Loucy (cell line): ENCODE results near the gene MAP2K3.

Experiments
- EZH2phosphoT487 ChIP-seq: fragments of 200-600 bp; IDR thresholded peaks from 2 replicates; pipeline ENCODE4 v1.6.1; 2018; ENCODE audit warnings: antibody characterized with exemption, mild to moderate bottlenecking, moderate library complexity, borderline replicate concordance
- TF ChIP-seq, protein P1 (sequence below): fragments of 200-600 bp; sonication (generic); conservative IDR thresholded peaks from 2 replicates; pipeline ENCODE4 v1.5.1; 2014; ENCODE audit warnings: mild to moderate bottlenecking, antibody characterized with exemption, low read length

DNA sequence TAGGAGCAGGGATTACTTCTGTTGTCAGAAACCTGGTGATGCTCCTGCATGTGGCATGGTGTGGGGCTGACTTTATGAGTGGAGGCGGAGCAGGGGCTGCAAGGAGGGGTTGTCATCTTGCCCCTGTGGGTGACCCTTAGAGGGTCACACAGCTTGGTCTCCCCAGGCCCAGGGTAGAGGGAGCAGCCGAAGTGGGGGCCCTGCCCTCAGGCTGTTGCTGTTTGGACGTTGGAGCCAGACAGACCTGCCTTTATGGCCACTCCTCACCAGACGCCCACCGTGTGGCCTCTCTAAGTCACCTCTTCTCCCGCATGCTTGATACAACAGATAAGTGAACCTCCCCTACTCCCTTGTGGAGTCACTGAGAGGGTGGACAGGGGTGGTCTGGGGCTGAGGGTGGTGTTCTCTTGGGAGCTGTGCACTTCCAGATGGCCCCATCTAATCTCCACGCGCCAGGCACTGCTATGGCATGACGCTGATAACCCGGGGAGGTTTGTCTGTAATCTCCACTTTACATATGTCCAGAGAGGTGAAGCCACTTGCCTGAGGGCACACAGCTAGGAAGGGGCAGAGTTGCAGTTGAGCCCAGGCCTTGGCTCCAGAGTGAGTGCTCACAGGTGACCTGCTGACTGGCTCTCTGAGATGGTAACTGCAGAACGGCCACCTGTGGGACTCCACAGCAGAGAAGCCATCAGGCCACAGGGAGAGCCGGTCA lies 10.0 kb downstream of the MAP2K3 start:
- TF ChIP-seq, protein P1, sequence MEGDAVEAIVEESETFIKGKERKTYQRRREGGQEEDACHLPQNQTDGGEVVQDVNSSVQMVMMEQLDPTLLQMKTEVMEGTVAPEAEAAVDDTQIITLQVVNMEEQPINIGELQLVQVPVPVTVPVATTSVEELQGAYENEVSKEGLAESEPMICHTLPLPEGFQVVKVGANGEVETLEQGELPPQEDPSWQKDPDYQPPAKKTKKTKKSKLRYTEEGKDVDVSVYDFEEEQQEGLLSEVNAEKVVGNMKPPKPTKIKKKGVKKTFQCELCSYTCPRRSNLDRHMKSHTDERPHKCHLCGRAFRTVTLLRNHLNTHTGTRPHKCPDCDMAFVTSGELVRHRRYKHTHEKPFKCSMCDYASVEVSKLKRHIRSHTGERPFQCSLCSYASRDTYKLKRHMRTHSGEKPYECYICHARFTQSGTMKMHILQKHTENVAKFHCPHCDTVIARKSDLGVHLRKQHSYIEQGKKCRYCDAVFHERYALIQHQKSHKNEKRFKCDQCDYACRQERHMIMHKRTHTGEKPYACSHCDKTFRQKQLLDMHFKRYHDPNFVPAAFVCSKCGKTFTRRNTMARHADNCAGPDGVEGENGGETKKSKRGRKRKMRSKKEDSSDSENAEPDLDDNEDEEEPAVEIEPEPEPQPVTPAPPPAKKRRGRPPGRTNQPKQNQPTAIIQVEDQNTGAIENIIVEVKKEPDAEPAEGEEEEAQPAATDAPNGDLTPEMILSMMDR, result no peak
- no peak for TF ChIP-seq EZH2phosphoT487
